ENCODE data around the gene CA11.
A peak's percentile ranks its signal among the peaks of the same experiment; 100 is the strongest.

DNA sequence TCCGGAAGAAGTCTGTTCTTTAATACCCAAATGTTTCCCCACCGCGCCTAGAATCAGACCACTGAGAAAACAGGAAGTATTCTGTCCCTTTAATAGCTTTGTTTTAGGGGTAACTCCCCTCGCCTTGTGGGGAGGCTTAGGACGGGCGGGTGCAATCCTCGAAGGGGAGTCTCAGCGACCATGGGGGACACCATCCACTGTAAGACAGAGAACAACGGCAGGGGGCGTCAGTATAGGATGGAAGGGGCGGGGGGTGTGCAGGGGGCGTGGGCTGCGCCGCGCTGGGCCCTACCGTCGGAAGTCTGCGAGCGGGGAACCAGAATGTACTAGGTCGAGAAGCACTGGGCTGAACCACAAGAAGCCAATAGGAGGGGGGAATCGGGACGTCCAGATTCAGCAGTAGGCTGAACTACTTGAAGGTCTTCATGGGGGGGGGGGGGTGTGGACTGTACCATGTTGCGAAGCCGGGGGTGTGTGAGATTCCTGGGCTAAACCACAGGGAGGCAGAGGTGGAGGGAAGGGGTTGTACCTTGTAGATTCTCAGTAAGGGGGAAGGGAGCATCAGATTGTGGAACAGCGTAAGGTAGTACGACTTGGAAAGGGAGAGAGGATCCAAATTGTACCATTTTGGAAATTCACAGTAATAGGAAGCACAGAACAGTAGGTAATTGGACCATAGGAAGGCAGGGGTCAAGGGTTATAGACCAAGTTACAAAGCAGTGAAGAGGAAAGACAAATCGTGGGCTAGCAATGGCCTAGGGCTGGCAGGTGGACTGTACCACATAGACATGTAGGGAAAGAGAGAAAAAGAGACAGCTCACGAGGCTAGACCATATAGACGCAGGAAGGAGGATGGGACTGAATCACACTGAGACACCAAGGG lies 7.8 kb downstream of the CA11 start:
- TF ChIP-seq, protein P1, sequence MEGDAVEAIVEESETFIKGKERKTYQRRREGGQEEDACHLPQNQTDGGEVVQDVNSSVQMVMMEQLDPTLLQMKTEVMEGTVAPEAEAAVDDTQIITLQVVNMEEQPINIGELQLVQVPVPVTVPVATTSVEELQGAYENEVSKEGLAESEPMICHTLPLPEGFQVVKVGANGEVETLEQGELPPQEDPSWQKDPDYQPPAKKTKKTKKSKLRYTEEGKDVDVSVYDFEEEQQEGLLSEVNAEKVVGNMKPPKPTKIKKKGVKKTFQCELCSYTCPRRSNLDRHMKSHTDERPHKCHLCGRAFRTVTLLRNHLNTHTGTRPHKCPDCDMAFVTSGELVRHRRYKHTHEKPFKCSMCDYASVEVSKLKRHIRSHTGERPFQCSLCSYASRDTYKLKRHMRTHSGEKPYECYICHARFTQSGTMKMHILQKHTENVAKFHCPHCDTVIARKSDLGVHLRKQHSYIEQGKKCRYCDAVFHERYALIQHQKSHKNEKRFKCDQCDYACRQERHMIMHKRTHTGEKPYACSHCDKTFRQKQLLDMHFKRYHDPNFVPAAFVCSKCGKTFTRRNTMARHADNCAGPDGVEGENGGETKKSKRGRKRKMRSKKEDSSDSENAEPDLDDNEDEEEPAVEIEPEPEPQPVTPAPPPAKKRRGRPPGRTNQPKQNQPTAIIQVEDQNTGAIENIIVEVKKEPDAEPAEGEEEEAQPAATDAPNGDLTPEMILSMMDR (conservative IDR thresholded peaks at IDR 0.05 in 1 of 2, IDR thresholded peaks at IDR 0.05 in 1 of 2; ENCODE audit: low read depth in 1 of 2, low read length in 2 of 2), result peak in 1 of 2 donors; percentile 20
- no peak for TF ChIP-seq EZH2 (IDR thresholded peaks at IDR 0.05; ENCODE audit: low read length, missing control alignments)
